ENCODE data around the gene OAS3.

- TF ChIP-seq EZH2 (IDR thresholded peaks at IDR 0.05; ENCODE audit: insufficient read depth, poor library complexity, severe bottlenecking) (no peak), EZH2phosphoT487 (IDR thresholded peaks at IDR 0.05; ENCODE audit: insufficient read depth, low read depth) (no peak)
These were observed 37.0 kb upstream of the OAS3 start for GRCh38 chr12:112901271-112901670.

Data from GM23248 (cell line).